SK-N-SH treated with all-trans-retinoic acid at 6 μM for 48 hours (cell line): ENCODE results near the gene RAB5B.

Source experiments
- ATAC-seq: fragments of 200-7000 bp; cut with Tn5 transposase; 3 replicates; pipeline ENCODE4 v1.9.1; 2020; ENCODE audit warnings: mild to moderate bottlenecking, moderate library complexity
- ARNTL ChIP-seq: fragments of 450-650 bp; formaldehyde crosslinking; IDR thresholded peaks from 2 replicates; pipeline ENCODE4 v1.5.0; 2020; ENCODE audit warnings: low read depth, mild to moderate bottlenecking, moderate library complexity, borderline replicate concordance
- BACH2 ChIP-seq: fragments of 250-450 bp; sonication (Bioruptor Pico); IDR thresholded peaks from 2 replicates; pipeline ENCODE4 v1.9.0; 2021; ENCODE audit warnings: mild to moderate bottlenecking, borderline replicate concordance
- CSDC2 ChIP-seq: fragments of 250-450 bp; sonication (Bioruptor Pico); IDR thresholded peaks from 2 replicates; pipeline ENCODE4 v1.5.0; 2020; ENCODE audit warnings: mild to moderate bottlenecking, moderate library complexity
- ESRRG ChIP-seq: fragments of 250-450 bp; sonication (Bioruptor Pico); IDR thresholded peaks from 2 replicates; pipeline ENCODE4 v1.6.1; 2021; ENCODE audit warnings: mild to moderate bottlenecking
- GLIS3 ChIP-seq: fragments of 250-450 bp; sonication (Bioruptor Pico); IDR thresholded peaks from 2 replicates; pipeline ENCODE4 v1.5.0; 2020; ENCODE audit warnings: mild to moderate bottlenecking, moderate library complexity
- ISL1 ChIP-seq: fragments of 250-450 bp; sonication (Bioruptor Pico); IDR thresholded peaks from 2 replicates; pipeline ENCODE4 v2.1.2; 2022; ENCODE audit warnings: mild to moderate bottlenecking, moderate library complexity
- OSR1 ChIP-seq: fragments of 250-450 bp; sonication (Bioruptor Pico); IDR thresholded peaks from 2 replicates; pipeline ENCODE4 v1.8.0; 2022; ENCODE audit warnings: moderate library complexity, mild to moderate bottlenecking, inconsistent platforms
- PPARA ChIP-seq: fragments of 250-450 bp; sonication (Bioruptor Pico); IDR thresholded peaks from 2 replicates; pipeline ENCODE4 v1.5.0; 2020; ENCODE audit warnings: mild to moderate bottlenecking, borderline replicate concordance
- RARB ChIP-seq: fragments of 250-450 bp; sonication (Bioruptor Pico); IDR thresholded peaks from 2 replicates; pipeline ENCODE4 v1.8.0; 2021; ENCODE audit warnings: mild to moderate bottlenecking, moderate library complexity
- SNAI2 ChIP-seq: fragments of 250-450 bp; sonication (Bioruptor Pico); IDR thresholded peaks from 2 replicates; pipeline ENCODE4 v1.5.0; 2020; ENCODE audit warnings: mild to moderate bottlenecking, moderate library complexity
- TCF4 ChIP-seq: fragments of 250-450 bp; sonication (Bioruptor Pico); IDR thresholded peaks from 2 replicates; pipeline ENCODE4 v1.8.0; 2021; ENCODE audit warnings: mild to moderate bottlenecking, moderate library complexity, borderline replicate concordance
- TSHZ2 ChIP-seq: fragments of 250-450 bp; sonication (Bioruptor Pico); IDR thresholded peaks from 2 replicates; pipeline ENCODE4 v1.5.0; 2020; ENCODE audit warnings: mild to moderate bottlenecking, moderate library complexity
- ZC3H10 ChIP-seq: fragments of 250-450 bp; sonication (Bioruptor Pico); IDR thresholded peaks from 2 replicates; pipeline ENCODE4 v1.5.1; 2021; ENCODE audit warnings: mild to moderate bottlenecking, moderate library complexity
- ZFP3 ChIP-seq: fragments of 250-450 bp; sonication (Bioruptor Pico); IDR thresholded peaks from 2 replicates; pipeline ENCODE4 v1.5.0; 2020; ENCODE audit warnings: mild to moderate bottlenecking, moderate library complexity
- ZFP30 ChIP-seq: fragments of 450-650 bp; formaldehyde crosslinking; IDR thresholded peaks from 2 replicates; pipeline ENCODE4 v1.5.0; 2022; ENCODE audit warnings: mild to moderate bottlenecking, moderate library complexity
- ZNF565 ChIP-seq: fragments of 450-650 bp; formaldehyde crosslinking; conservative IDR thresholded peaks from 2 replicates; pipeline ENCODE4 v1.5.0; 2020; ENCODE audit warnings: low read depth, mild to moderate bottlenecking, moderate library complexity
- ZNF70 ChIP-seq: fragments of 450-650 bp; formaldehyde crosslinking; IDR thresholded peaks from 2 replicates; pipeline ENCODE4 v1.5.0; 2020; ENCODE audit warnings: mild to moderate bottlenecking, moderate library complexity
- ZNF8 ChIP-seq: fragments of 450-650 bp; formaldehyde crosslinking; IDR thresholded peaks from 2 replicates; pipeline ENCODE4 v1.5.0; 2020; ENCODE audit warnings: mild to moderate bottlenecking, moderate library complexity
- TF ChIP-seq, protein P1 (sequence below): fragments of 250-450 bp; sonication (Bioruptor Pico); IDR thresholded peaks from 2 replicates; pipeline ENCODE4 v1.8.0; 2021; ENCODE audit warnings: low read depth, mild to moderate bottlenecking, moderate library complexity, borderline replicate concordance
- TF ChIP-seq, protein P2 (sequence below): fragments of 250-450 bp; sonication (Bioruptor Pico); IDR thresholded peaks from 2 replicates; pipeline ENCODE4 v1.8.0; 2020; ENCODE audit warnings: mild to moderate bottlenecking, moderate library complexity, borderline replicate concordance
- TF ChIP-seq, protein P3 (sequence below): fragments of 250-450 bp; sonication (Bioruptor Pico); IDR thresholded peaks from 2 replicates; pipeline ENCODE4 v1.5.1; 2020; ENCODE audit warnings: low read depth, mild to moderate bottlenecking, moderate library complexity
- TF ChIP-seq, protein P4 (sequence below): fragments of 250-450 bp; sonication (Bioruptor Pico); IDR thresholded peaks from 2 replicates; pipeline ENCODE4 v1.5.1; 2021; ENCODE audit warnings: mild to moderate bottlenecking, moderate library complexity

RAB5B gene

GRCh38 chr12:55931317-55931779 lies 42.5 kb upstream of the RAB5B start:
- TF ChIP-seq ARNTL (no peak), ZNF70 (CRISPR knock-in tag) (no peak), ZNF8 (no peak), SNAI2 (CRISPR knock-in tag) (no peak)
- TF ChIP-seq, protein P1, sequence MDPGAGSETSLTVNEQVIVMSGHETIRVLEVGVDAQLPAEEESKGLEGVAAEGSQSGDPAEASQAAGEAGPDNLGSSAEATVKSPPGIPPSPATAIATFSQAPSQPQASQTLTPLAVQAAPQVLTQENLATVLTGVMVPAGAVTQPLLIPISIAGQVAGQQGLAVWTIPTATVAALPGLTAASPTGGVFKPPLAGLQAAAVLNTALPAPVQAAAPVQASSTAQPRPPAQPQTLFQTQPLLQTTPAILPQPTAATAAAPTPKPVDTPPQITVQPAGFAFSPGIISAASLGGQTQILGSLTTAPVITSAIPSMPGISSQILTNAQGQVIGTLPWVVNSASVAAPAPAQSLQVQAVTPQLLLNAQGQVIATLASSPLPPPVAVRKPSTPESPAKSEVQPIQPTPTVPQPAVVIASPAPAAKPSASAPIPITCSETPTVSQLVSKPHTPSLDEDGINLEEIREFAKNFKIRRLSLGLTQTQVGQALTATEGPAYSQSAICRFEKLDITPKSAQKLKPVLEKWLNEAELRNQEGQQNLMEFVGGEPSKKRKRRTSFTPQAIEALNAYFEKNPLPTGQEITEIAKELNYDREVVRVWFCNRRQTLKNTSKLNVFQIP (CRISPR knock-in tag): no peak
- TF ChIP-seq, protein P2, sequence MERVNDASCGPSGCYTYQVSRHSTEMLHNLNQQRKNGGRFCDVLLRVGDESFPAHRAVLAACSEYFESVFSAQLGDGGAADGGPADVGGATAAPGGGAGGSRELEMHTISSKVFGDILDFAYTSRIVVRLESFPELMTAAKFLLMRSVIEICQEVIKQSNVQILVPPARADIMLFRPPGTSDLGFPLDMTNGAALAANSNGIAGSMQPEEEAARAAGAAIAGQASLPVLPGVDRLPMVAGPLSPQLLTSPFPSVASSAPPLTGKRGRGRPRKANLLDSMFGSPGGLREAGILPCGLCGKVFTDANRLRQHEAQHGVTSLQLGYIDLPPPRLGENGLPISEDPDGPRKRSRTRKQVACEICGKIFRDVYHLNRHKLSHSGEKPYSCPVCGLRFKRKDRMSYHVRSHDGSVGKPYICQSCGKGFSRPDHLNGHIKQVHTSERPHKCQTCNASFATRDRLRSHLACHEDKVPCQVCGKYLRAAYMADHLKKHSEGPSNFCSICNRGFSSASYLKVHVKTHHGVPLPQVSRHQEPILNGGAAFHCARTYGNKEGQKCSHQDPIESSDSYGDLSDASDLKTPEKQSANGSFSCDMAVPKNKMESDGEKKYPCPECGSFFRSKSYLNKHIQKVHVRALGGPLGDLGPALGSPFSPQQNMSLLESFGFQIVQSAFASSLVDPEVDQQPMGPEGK: no peak
- TF ChIP-seq, all 23 proteins: peak for 0
- ATAC-seq: no peak

DNA sequence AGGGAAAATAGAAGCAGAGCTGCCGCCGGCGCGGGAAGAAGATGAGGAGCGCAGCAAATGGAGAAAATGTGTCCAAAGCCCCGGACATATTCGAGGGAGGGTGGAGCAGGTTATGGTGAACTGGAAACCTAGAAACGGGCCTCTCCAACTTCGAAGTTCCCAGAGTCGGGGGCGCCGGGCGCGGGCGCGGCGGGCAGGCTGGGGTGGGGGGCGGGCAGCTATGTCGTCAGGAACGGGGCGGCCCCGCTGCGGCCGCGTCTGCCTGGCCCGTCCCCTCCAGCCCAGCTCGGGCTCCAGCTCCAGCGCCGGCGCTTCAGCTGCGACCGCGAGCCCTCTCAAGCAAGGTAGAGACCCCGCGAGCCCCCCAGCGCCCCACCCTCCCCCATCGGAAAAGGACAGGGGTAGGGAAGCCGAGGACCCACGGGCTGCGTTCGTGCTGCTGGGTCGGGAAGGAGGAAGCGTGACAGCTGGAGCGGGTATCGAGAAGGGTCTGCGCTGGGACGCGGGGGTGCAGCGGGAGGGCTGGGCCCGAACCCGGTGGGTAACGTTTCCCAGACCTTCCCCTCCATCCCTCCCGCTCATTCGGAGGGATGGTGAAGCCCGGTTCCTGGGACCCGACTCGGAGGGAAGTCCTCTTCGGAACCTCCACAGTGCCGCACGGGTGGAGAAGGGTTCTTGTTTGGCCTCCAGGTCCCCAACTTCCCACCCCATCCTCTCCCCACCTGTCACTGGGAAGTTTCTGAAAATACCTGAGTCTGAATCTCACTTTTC lies 41.9 kb upstream of the RAB5B start:
- TF ChIP-seq, protein P3, sequence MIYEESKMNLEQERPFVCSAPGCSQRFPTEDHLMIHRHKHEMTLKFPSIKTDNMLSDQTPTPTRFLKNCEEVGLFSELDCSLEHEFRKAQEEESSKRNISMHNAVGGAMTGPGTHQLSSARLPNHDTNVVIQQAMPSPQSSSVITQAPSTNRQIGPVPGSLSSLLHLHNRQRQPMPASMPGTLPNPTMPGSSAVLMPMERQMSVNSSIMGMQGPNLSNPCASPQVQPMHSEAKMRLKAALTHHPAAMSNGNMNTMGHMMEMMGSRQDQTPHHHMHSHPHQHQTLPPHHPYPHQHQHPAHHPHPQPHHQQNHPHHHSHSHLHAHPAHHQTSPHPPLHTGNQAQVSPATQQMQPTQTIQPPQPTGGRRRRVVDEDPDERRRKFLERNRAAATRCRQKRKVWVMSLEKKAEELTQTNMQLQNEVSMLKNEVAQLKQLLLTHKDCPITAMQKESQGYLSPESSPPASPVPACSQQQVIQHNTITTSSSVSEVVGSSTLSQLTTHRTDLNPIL: no peak
- TF ChIP-seq OSR1 (no peak), BACH2 (CRISPR knock-in tag) (no peak), TCF4 (CRISPR knock-in tag) (no peak), CSDC2 (CRISPR knock-in tag) (no peak), RARB (CRISPR knock-in tag) (no peak), ESRRG (CRISPR knock-in tag) (no peak), ZFP30 (CRISPR knock-in tag) (no peak), ZFP3 (no peak), ZC3H10 (CRISPR knock-in tag) (no peak), ISL1 (no peak), PPARA (CRISPR knock-in tag) (no peak), ZNF565 (CRISPR knock-in tag) (no peak), TSHZ2 (CRISPR knock-in tag) (no peak), ARNTL (no peak), ZNF70 (CRISPR knock-in tag) (no peak), GLIS3 (CRISPR knock-in tag) (no peak)
- TF ChIP-seq, protein P4, sequence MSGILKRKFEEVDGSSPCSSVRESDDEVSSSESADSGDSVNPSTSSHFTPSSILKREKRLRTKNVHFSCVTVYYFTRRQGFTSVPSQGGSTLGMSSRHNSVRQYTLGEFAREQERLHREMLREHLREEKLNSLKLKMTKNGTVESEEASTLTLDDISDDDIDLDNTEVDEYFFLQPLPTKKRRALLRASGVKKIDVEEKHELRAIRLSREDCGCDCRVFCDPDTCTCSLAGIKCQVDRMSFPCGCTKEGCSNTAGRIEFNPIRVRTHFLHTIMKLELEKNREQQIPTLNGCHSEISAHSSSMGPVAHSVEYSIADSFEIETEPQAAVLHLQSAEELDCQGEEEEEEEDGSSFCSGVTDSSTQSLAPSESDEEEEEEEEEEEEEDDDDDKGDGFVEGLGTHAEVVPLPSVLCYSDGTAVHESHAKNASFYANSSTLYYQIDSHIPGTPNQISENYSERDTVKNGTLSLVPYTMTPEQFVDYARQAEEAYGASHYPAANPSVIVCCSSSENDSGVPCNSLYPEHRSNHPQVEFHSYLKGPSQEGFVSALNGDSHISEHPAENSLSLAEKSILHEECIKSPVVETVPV: no peak
- TF ChIP-seq, protein P2: no peak
- TF ChIP-seq, protein P1 (CRISPR knock-in tag): no peak

More for the DNA sequence above, 41.9 kb upstream of the RAB5B start:
- ATAC-seq: peak; percentile 64
